Erythroblast (primary cell): ENCODE results near the gene LHX1.

Experiments used
- GATA1 ChIP-seq: IDR thresholded peaks from 2 replicates; pipeline ENCODE4 v1.6.1; 2011; ENCODE audit warnings: low read depth, mild to moderate bottlenecking, control low read depth, low read length, moderate library complexity
- POLR2A ChIP-seq: IDR thresholded peaks from 2 replicates; pipeline ENCODE4 v1.6.1; 2011; ENCODE audit warnings: mild to moderate bottlenecking, low read length

DNA sequence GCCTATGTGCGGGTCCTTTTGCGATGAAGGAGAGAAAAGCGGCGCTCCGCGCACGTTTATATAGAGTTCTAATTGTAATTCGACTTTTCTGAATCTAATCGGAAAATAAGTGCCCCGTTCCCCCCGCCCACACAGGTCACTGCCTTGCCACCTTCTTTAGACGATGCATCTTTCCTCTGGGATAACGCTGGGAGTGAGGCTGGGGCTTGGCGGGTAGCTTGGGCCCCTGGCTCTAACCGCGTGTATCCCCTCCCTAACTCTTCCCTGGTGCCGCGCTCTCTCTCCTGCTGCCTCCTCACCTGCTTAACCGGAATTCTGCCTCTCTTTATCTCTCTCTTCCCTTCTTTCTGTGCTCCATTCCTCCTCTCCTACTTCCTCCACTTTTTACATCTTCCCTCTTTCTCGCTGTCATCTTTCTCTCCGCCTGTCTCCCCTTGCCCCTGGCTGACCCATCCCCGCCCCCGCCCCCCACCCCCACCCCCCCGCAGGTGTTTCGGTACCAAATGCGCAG, 2.6 kb downstream of the LHX1 start:
- TF ChIP-seq POLR2A = no peak
- TF ChIP-seq GATA1 = no peak
